Stimulated activated CD4-positive, alpha-beta T cell treated with anti-CD3 and anti-CD28 coated beads, Interleukin-2, amount 100 ng/mL, for 48 hours (primary cell): Measurements from ENCODE around the gene ATP6V0C.
A peak's percentile ranks its signal among the peaks of the same experiment; 100 is the strongest.
"Not testable (repeated sequence)": the region's sequence is repeated elsewhere in the genome, so short reads cannot be mapped to it uniquely, and the experiment has no call there.

Experiments used
- DNase-seq, 2 donors: peaks; one replicate each; pipeline ENCODE4 v3.0.0-alpha.2; 2020

ATP6V0C gene

GRCh38 chr16:2475413-2476344 is 38.1 kb upstream of the ATP6V0C start:
- no peak for DNase-seq

DNA sequence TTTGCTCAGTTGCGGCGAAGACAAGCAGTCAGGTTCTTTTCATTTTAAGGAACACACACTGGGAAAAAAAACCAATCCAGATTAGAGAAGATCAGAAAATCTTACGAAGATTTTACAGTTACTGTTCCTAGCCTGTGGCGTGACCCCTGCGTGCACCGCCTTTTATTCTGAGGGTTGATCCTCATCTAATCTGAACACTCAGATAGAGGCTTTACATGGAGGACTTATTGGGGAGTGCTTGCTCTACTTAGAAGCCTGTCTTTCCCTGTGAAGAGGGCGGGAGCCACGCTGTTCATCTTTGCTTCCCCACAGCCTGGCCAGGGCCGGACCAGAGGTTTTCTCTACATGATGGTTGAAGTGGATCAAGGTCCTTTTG is 37.4 kb upstream of the ATP6V0C start:
- no peak for DNase-seq

GRCh38 chr16:2476741-2477140 is 37.0 kb upstream of the ATP6V0C start:
- DNase-seq: no peak

DNA sequence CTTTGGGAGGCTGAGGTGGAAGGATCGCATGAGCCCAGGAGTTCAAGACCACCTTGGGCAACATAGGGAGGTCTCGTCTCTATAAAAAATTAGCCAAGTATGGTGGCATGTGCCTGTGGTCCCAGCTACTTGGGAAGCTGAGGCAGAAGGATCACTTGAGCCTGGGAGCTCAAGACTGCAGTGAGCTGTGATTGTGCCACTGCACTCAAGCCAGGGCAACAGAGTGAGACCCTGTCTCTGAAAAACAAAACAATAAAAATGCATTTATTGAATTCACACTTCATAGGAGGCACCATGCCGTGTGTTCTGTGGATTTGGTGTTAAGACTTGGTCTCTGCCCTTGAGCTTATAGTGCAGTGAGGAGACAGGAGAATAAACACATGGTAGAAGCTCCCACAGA is 36.4 kb upstream of the ATP6V0C start:
- no peak for DNase-seq

DNA sequence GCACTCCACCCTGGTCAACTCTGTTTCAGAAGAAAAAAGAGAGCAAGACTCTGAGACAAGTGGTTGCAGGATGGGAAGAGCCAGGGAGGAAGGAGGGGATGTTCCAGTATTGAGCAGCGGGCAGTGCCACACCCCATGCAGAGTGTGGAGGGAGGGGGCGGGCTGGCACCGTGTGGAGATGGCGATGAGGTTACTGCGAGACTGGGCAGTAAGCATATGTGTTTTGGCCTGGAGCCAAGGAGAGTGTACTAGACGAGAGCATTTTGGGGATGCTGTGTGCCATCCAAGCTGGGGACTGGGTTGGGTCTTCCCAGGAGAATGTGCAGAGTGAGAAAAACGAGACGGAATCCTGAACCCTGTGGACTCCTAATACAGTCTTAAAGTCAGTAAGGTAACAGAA is 35.5 kb upstream of the ATP6V0C start:
- no peak for DNase-seq

DNA sequence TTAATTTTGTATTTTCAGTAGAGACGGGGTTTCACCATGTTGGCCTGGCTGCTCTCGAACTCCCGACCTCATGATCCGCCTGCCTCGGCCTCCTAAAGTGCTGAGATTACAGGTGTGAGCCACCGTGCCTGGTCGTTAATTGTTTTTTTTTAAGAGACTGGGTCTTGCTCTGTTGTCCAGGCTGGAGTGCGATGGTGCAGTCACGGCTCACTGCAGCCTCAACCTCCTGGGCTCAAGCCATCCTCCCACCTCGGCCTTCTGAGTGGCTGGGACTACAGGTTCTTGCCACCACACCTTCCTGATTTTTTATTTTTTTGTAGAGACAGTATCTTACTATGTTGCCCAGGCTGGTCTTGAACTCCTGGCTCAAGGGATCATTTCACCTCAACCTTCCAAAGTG is 33.8 kb upstream of the ATP6V0C start:
- DNase-seq: not testable (repeated sequence)

DNA sequence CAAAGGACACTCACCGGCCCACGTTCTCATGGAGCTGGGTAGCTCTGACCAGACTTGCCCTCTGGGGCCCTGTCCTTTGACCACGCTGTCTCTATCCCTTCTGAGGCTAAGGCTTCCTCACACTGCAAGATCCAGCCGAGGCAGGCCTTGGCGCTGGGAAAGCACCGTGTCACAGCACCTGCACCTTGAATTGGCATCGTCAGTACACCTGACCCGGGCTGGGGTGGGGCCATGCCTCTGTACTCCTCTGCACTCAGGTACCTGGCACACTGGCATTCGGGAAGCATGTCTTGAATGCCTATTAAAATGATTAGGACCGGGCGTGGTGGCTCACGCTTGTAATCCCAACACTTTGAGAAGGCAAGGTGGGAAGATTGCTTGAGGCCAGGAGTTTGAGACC is 32.8 kb upstream of the ATP6V0C start:
- no peak for DNase-seq

DNA sequence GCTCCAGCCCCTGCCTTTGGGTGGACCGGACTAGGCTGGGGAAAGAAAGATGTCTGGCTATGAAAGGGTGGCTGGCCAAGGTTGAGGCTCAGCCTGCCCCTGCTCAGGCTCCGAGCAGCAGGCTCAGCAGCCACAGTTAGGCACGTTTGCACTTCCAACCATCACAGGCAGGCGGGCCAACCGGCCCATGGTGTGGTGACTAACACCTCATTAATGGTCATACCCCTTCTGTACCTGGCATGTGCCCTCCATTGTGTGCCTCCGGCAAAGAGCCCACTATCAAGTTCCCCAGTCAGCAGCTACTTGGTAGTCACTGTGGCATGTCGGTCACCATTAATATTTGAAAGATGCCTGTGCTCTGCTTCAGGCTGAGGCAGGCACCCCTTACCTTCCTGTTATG is 32.1 kb upstream of the ATP6V0C start:
- DNase-seq: no peak

DNA sequence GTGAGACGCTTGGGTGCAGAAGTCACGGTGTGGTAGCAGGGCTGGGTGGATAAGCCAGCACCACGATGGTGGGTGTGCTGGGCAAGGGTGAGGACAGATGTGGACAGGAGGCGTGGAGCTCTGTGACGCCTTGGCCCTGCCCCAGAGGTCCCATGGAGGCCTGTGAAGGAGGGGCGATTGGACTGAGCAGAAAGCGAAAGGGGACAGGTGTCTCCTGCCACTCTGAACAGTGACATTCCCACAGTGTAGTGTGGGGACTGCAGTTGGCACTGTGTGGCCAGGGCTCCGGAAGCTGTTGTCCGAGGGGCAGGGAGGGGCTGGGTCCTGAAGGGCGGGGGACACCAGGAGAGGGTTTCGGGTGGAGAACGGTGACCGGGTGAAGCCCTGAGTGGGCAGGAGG is 31.5 kb upstream of the ATP6V0C start:
- no peak for DNase-seq

DNA sequence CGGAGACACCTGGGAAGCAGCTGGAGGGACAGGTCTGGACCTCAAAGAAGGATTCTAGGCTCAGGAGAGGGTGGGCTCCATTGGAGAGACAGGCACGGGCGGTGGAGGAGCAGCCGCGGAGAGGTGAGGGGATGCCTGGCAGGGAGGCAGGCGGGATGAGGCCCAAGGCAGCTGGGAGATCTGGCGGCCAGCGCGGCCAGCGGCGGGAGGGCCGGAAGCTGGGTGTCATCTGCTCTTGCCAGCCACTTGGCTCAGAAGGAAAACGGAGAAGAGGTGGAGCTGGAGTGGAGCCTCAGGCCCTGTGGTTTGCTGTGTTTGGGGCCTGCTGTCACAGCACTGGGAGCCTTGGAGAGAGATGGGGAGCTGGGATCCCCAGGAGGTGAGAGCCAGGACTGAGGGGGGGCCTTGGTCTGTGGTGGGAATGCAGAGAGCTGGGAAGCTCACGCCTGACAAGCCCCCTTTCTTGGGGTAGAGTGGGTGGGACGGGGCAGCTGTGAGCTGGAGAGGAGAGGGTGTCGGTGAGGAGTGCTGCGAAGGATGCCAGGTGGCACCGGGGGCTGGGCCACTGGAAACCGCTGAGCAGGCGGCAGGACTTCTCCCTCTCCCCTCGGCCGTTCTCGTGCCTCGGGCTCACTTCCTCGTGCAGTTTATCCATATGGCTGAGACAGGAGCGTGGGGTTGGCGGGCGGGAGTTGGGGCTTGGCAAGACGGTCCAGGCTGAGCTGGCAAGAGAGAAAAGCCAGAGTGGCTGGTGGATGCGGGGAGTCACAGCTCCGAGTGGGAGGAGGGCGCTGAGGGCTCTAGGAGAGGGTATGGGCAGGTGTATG is 30.8 kb upstream of the ATP6V0C start:
- no peak for DNase-seq

GRCh38 chr16:2483939-2484897 is 29.5 kb upstream of the ATP6V0C start:
- DNase-seq: no peak

DNA sequence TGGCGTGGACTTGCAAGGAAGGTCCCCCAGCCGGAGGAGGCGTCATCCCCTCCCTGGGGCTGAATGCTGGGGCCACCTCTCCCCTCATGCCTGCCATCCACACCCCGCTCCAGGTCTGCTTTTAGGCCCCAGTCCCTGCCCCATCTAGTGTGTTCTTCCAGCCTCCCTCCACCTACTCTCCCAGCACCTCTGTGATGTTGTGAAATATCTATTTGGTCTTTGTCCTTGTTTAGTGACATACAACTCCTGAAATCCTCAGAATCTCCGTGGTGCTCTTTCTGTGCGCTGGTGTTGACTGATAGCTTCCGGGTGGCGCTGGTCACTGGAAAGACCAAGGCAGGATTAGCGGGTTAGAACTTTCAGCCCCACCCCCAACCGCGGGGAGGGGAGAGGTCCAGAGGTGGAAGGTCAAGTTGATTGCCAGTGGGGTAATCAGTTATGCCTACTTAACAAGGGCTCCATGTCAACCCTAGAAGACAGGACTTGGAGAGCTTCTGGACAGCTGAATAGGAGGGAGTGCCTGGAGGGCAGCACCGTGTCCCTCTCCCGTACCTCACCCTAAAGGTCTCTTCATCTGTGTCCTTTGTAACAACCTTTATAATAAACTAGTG is 28.7 kb upstream of the ATP6V0C start:
- no peak for DNase-seq

DNA sequence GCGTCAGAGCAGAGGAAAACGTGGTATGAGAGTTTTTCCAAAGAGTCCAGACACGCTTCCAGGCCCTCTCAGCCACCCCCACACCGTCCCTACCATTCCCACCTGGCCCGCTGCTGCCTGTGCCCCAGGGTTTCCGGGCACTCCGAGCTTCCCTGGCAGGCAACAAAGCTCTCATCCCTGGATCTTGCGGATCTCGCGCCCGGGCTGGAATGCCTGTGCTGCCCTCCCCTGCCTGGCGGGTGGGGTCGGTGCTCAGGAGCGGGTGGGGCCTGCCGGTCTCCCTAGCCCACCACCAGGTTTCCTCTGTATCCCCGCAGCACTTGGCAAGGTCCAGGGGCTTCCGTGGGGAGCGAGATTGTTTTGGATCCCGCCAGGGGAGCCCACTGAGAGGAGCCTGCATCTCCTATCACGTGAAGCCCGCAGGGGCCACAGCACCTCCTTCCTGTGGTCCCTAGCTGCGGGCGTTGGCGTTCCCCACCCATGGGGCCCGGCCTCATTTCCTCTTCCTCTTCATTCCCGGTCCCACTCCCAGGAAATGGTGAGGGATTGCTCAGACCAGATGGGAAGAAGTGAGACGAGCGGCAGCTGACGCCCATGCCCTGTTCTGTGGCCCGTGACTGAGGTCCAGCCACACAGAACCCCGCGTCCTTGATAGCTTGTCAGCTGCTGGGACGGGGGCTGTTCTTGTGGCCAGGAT is 27.8 kb upstream of the ATP6V0C start:
- DNase-seq: no peak

- DNase-seq: peak; percentile 53 to 60
These were observed 26.9 kb upstream of the ATP6V0C start for GRCh38 chr16:2486645-2487516.

- no peak for DNase-seq
These were observed 26.3 kb upstream of the ATP6V0C start for GRCh38 chr16:2487517-2487842.

- DNase-seq: no peak
These were observed 25.7 kb upstream of the ATP6V0C start for GRCh38 chr16:2487903-2488531.

- no peak for DNase-seq
These were observed 24.2 kb upstream of the ATP6V0C start for GRCh38 chr16:2489581-2489980.

DNA sequence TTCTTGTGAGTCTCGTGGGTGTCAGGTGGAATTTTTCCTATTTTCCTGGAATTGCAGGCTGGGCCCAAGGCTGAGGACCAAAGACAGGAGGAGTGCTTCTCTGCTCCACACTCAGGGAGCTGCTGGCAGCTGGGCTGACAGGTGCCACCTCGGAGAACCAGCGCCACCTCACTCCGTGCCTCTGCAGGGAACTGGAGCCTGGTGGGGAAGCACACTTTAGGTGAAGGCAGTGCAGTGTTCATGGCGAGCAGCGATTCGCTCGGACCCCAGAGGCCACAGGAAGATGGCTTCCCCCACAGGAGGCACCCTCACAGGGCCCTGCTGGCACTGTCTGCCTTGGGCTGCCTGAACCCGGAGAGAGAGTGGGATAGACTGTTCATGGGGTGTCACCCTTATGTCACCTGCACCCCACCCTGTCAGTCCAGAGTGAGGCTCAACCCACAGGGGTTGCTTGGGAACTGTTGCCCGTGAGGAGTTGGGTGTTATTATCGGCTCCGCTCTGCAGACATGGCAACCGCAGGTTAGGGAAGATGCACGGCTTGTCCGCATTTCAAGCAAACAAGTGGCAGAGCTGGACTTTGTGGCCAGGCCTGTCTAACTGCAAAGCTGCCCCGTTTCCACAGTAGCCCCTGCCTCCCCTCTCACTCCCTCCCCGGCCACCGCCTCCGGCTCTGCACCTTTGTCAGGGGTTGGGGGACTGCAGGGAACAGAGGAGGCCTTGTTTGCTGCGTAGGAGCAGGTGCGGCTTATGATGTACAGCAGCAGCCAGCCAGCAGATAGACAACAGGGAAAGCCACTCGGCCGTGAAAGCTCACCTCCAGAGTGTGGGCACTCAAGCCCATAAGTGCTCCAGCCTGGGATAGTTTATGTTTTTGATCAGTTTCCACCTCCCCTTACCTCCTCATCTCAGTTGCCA is 23.3 kb upstream of the ATP6V0C start:
- DNase-seq: no peak

GRCh38 chr16:2492292-2492691 is 21.5 kb upstream of the ATP6V0C start:
- DNase-seq: no peak
